ENCODE measurements around the gene SPCS1.
"Not testable (repeated sequence)": the region's sequence is repeated elsewhere in the genome, so short reads cannot be mapped to it uniquely, and the experiment has no call there.

Gene SPCS1

GRCh38 chr3:52705688-52706686 is at the start of gene SPCS1, which contains the start of gene GLT8D1:
Gene SPCS1 (plus strand): TSS chr3:52706106. CDS start chr3:52706247, 141 bp downstream.
Gene GLT8D1 (minus strand): TSS chr3:52705791. CDS start chr3:52700460, 5,331 bp downstream.
- peak; percentile 79 to 85 for DNase-seq

GRCh38 chr3:52660046-52660445 is 45.9 kb upstream of the SPCS1 start:
- DNase-seq: no peak

- no peak for DNase-seq
Observed at GRCh38 chr3:52663098-52663497, 42.8 kb upstream of the SPCS1 start.

- peak; percentile 14 to 31 for DNase-seq
Observed at GRCh38 chr3:52670621-52671521, 35.0 kb upstream of the SPCS1 start.

- DNase-seq: no peak
Observed at GRCh38 chr3:52671676-52672075, 34.2 kb upstream of the SPCS1 start.

GRCh38 chr3:52676201-52676600 is 29.7 kb upstream of the SPCS1 start:
- DNase-seq: not testable (repeated sequence)

DNA sequence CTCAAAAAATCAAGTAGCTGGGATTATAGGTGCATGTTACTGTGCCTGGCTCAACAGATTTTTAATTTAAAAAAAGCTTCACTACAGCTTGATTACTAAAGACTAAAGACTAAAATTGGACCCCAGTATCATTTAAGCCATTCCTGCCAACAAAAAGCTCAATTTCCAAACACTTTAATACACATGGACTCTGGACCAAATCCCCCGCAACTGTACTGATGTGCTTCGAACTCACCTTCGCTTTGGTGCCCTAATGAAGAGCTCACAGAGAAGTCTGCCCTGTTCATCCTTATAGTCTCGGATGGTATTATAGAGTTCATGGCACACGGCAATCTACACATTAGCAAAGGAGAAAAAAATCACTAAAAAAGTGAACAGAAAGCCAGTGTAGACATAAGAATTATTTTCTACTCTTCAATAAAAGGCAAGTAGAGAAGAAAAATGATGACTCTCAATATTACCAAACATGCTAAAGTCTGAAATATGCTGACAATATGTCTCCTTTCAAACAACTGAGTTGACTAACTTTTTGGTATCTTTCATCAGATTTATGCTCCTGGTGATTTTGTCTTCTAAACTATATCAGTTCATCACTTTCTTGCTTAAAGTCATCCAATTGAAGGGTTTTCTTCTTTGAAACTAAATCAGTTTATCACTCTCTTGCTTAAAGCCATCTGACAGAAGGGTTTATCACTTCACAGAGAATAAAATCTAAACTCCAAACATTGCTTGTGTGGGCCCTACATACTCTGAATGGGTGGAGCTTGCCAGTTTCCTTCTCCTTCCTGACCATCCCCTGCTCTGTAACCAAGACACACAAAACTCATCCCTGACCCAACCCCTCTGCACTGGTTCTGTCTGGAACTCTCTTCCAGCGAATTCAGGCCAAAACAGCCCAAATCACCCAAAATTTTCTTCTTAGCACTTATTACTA is 27.4 kb upstream of the SPCS1 start:
- DNase-seq: no peak

- DNase-seq: no peak
Observed at GRCh38 chr3:52679199-52679538, 26.7 kb upstream of the SPCS1 start.

GRCh38 chr3:52679811-52680210 is 26.1 kb upstream of the SPCS1 start:
- DNase-seq: no peak

- no peak for DNase-seq
Observed at GRCh38 chr3:52681596-52681995, 24.3 kb upstream of the SPCS1 start.

DNA sequence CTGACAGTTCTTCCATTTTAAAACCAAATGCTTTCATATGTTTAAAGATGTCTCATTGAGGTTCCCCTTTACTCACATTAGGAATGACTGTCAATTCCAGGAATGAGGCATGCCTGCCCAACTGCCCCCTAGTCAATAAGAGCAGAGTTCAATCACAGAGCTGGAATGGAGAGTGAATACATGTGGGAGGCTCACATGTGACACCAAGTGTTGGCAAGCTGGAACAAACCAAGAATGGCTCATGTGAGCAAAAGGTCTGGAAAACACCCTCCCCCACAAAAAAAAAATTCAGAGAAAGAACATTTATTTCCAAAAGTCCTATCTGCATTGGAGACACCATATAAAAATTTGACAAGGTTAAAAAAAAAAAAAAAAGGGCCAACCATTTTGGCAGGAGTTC is 23.9 kb upstream of the SPCS1 start:
- no peak for DNase-seq

DNA sequence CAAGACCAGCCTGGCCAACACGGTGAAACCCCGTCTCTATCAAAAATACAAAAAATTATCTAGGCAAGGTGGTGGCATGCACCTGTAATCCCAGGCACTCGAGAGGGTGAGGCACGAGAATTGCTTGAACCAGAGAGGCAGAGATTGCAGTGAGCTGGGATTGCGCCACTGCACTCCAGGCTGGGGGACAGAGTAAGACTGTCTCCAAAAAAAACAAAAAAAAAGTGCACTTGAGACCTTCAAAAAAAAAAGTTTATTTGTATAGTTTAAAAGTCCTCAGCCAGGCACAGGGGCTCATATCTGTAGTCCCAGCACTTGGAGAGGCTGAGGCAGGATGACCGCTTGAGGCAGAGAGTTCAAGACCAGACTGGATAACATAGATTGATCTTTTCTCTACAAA is 22.3 kb upstream of the SPCS1 start:
- DNase-seq: no peak

DNA sequence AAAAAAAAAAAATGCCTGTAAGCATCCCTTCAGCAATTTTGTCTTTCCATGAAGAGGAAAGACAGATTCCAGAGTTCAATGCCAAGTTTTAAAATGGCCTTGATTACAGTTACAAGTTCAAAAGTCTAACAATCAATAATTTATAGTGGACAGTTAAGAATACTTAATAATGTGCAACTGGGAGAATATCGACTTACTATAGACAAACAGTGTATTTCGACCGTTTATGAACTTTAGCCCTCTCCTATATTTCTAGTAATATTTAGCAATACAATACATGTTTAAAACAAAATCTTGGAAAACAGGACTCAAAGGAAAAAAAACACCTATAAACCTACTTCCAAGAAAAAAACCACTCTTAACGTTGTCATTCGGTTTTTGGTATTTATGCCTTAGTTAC is 21.7 kb upstream of the SPCS1 start:
- DNase-seq: no peak

GRCh38 chr3:52685285-52685708 is 20.6 kb upstream of the SPCS1 start:
- DNase-seq: peak; percentile 58 to 72

- DNase-seq: peak; percentile 89 to 91
Observed at GRCh38 chr3:52685709-52686691, 19.9 kb upstream of the SPCS1 start, which contains the start of the genes GNL3 and PBRM1. Gene GNL3 (plus strand): TSS chr3:52686032. CDS start chr3:52686093, 61 bp downstream. Gene PBRM1 (minus strand): TSS chr3:52685913.

DNA sequence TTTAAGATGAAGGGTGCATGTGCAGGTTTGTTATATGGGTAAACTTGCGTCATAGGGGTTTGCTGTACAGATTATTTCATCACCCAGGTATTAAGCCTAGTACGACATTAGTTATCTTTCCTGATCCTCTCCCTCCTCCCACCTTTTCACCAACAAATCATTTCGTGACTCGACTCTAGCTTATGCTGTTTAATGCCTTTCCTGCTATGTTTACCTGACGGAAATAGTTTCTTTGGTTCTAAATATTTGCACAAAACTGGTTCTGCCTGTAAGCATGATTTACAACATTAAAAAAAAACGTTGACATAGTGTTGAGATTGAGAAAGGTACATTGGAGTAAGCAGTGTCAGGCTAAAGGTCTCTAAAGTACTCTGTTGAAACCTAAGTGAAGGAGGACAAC is 17.6 kb upstream of the SPCS1 start:
- DNase-seq: no peak

GRCh38 chr3:52689151-52689550 is 16.8 kb upstream of the SPCS1 start:
- DNase-seq: no peak

DNA sequence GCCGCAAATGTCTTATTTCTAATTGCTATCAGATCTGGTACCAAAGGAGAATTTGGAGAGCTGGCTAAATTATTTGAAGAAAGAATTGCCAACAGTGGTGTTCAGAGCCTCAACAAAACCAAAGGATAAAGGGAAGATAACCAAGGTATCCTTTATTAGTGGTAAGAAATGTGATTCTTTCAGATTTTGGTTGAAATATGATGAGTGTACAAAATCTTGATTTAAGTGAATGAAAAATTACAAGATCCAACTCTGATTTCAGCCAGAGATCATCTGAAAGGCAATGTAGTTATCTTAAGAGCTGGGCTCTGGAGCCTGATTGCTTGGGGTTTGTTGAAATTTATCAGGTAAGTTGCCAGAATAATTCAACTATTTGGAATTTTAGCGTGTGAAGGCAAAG is 15.3 kb upstream of the SPCS1 start:
- DNase-seq: no peak

DNA sequence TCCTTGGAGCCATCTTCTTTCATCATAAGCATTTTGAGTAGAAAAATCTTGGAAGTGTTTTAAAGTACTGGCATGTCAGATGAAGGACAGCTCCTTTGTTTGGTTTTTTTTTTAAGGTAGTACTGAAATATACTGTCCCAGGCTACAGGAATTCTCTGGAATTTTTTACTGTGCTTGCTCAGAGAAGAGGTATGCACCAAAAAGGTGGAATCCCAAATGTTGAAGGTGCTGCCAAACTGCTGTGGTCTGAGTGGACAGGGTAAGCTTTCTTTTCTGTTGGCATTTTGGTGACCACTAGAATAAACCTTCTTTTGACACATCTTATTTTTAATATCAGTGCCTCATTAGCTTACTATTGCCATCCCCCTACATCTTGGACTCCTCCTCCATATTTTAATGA is 12.8 kb upstream of the SPCS1 start:
- no peak for DNase-seq

GRCh38 chr3:52694528-52695189 is 11.2 kb upstream of the SPCS1 start:
- DNase-seq: peak in 1 of 2 donors; percentile 13

All from activated CD4-positive, alpha-beta T cell treated with anti-CD3 and anti-CD28 coated beads for 4 hours (primary cell).